Spinal cord (tissue), 10 donors: ENCODE data around the gene ERBB4. TPM values are rescaled to one million over a fixed set of nuclear protein-coding genes. Genes with fewer than 3 reads are reported as not detected.

Experiments
- DNase-seq, 6 donors: peaks; one replicate each; pipeline versions ENCODE4 v3.0.0 to v3.0.0-alpha.2; 2013 to 2015; ENCODE audit warnings: low spot score in 6 of 6, low read depth in 4 of 6
- H3K27ac ChIP-seq: one replicate; pipeline ENCODE4 v1.5.1; 2013; ENCODE audit warnings: low read depth, low read length, control low read depth
- H3K27me3 ChIP-seq: one replicate; pipeline ENCODE4 v1.6.1; 2013; ENCODE audit warnings: low read length; ENCODE audit not compliant: control insufficient read depth, insufficient read depth
- H3K36me3 ChIP-seq: one replicate; pipeline ENCODE4 v1.6.1; 2013; ENCODE audit warnings: low read length; ENCODE audit not compliant: control insufficient read depth, insufficient read depth
- H3K4me1 ChIP-seq: one replicate; pipeline ENCODE4 v1.6.1; 2013; ENCODE audit warnings: low read length; ENCODE audit not compliant: control insufficient read depth, insufficient read depth
- H3K4me3 ChIP-seq: one replicate; pipeline ENCODE4 v1.5.1; 2013; ENCODE audit warnings: low read depth, low read length, control low read depth
- H3K9me3 ChIP-seq: one replicate; pipeline ENCODE4 v1.6.1; 2013; ENCODE audit warnings: low read length; ENCODE audit not compliant: control insufficient read depth, insufficient read depth
- WGBS: methylation state at CpG from one replicate; pipeline ENCODE4 v1.1.5; 2013; ENCODE audit warnings: missing lambda C conversion rate; ENCODE audit not compliant: insufficient coverage; 5-methylcytosine and 5-hydroxymethylcytosine counted together
- polyA plus RNA-seq, 2 donors: library from polyadenylated mRNA; unstranded; fragments of 120-200 nt; gene quantifications; one replicate each; pipeline ENCODE4 v1.2.1, GENCODE V29; 2013; ENCODE audit not compliant: insufficient read length in 2 of 2
- total RNA-seq, 2 donors: library from RNA; depleted of rRNA in 1 of 2; stranded (reverse); fragments of 120-200 nt in 1 of 2; fragments of >200 nt in 1 of 2; gene quantifications; one replicate each; pipeline versions ENCODE4 v1.2.3 to v1.2.4, GENCODE V29; 2013 to 2014
- donor health status: healthy.

Gene ERBB4
- total and polyA plus RNA-seq, 4 donors = 14.4 to 41.7 (median 20.8) TPM

DNA sequence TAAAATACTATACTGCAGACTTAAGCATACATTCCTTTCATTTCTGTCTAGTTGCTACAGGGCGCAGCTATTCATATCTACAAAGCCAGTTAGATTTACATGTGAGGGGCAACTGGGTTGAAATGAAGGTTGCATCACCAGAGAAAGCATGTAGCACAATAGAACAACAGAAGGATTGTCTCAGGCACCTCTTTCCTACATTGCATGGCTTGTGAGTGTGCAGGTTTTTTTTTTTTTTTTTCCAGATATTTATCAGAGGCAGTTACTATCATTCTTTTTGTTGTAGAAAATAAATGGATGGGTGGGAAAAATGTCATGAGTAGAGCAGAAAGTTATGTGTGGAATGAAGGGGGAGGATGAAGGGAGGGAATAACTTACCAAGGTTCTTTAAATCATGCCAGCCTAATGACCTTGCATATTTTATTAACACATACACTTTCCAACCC is 86.8 kb downstream of the ERBB4 start:
- Histone ChIP-seq H3K4me3 (no peak overlapping the region), H3K27me3 (no peaks in the 10 kb centered on the region), H3K36me3 (no peaks in the 10 kb centered on the region), H3K9me3 (no peaks in the 10 kb centered on the region), H3K27ac (no peak overlapping the region), H3K4me1 (no peaks in the 10 kb centered on the region)
- DNase-seq = peak in 1 of 6 donors; percentile 33
- 80% methylated on average over 1 of the region's 1 CpG for whole genome bisulfite sequencing

DNA sequence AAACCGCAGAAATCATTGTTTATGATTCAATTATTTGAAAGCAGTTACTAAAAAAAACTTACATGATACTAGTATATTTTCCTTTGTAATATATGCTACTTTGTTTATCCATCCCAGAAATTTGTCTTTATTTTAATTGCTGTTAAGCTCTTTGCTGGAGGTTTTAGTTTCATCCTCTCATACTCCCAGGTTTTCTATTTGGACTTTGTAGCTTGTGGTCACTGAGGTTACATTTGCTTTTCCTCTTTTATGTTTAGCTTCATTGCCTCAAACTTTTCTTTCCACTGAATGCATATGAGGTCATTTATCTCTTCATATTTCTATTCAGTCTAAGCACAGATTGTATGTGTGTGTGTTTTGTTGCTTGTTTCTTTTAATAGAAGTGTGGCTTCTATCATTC is 89.9 kb downstream of the ERBB4 start:
- H3K27me3 ChIP-seq = no peaks in the 10 kb centered on the region
- no peak overlapping the region for H3K4me3 ChIP-seq
- no peaks in the 10 kb centered on the region for H3K4me1 ChIP-seq
- DNase-seq = peak in 1 of 6 donors; percentile 15
- no CpG with 5 or more reads among the region's 1 CpG for WGBS
- no peaks in the 10 kb centered on the region for H3K36me3 ChIP-seq
- H3K27ac ChIP-seq = no peak overlapping the region
- no peaks in the 10 kb centered on the region for H3K9me3 ChIP-seq

- Histone ChIP-seq H3K27me3 (no peaks in the 10 kb centered on the region), H3K4me3 (no peak overlapping the region), H3K4me1 (no peaks in the 10 kb centered on the region), H3K27ac (no peak overlapping the region), H3K36me3 (no peaks in the 10 kb centered on the region), H3K9me3 (peaks cover 3% of the 10 kb centered on the region)
- DNase-seq = no peak
- WGBS = 100% methylated on average over 1 of the region's 4 CpGs
These were observed 96.8 kb downstream of the ERBB4 start for GRCh38 chr2:212441821-212442220.

DNA sequence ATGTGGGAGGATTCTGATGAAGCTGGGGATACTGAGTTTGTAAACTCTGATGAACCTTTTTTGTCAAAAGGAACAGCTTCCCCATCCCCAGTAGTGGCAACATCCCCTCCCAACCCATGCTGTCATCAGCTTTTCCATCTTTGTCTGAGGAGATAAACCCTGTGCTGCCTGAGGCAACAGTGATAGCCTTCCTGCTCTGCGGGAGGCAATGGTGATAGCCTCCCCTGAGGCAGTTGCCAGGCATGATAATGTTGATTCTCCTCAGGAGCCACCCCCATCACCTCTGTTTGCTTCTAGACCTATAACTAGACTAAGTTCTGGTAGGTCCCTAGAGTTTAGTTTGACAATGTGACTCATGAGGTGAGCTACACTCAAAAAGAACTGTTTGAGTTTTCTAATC is 97.5 kb downstream of the ERBB4 start:
- H3K4me3 ChIP-seq = no peak overlapping the region
- no peaks in the 10 kb centered on the region for H3K4me1 ChIP-seq
- H3K27me3 ChIP-seq = no peaks in the 10 kb centered on the region
- no peaks in the 10 kb centered on the region for H3K36me3 ChIP-seq
- H3K9me3 ChIP-seq = peaks cover 3% of the 10 kb centered on the region
- 100% methylated on average over 1 of the region's 1 CpG for WGBS
- no peak for DNase-seq
- H3K27ac ChIP-seq = no peak overlapping the region

GRCh38 chr2:212428681-212429478 is 109.7 kb downstream of the ERBB4 start:
- Histone ChIP-seq H3K27ac (peak overlapping the region; percentile 58), H3K36me3 (no peaks in the 10 kb centered on the region), H3K4me3 (no peak overlapping the region), H3K27me3 (no peaks in the 10 kb centered on the region), H3K9me3 (no peaks in the 10 kb centered on the region), H3K4me1 (no peaks in the 10 kb centered on the region)
- peak in 2 of 6 donors; percentile 47 to 49 for DNase-seq
- WGBS = no CpG with 5 or more reads among the region's 1 CpG

- H3K4me3 ChIP-seq = no peak overlapping the region
- H3K36me3 ChIP-seq = no peaks in the 10 kb centered on the region
- H3K4me1 ChIP-seq = no peaks in the 10 kb centered on the region
- peak in 2 of 6 donors; percentile 27 to 68 for DNase-seq
- H3K9me3 ChIP-seq = no peaks in the 10 kb centered on the region
- WGBS = 22% methylated on average over 1 of the region's 2 CpGs
- no peaks in the 10 kb centered on the region for H3K27me3 ChIP-seq
- no peak overlapping the region for H3K27ac ChIP-seq
These were observed 111.0 kb downstream of the ERBB4 start for GRCh38 chr2:212427638-212428037.

- 20% methylated on average over 1 of the region's 5 CpGs for WGBS
- no peaks in the 10 kb centered on the region for H3K27me3 ChIP-seq
- no peak overlapping the region for H3K4me3 ChIP-seq
- no peaks in the 10 kb centered on the region for H3K4me1 ChIP-seq
- no peak overlapping the region for H3K27ac ChIP-seq
- H3K36me3 ChIP-seq = no peaks in the 10 kb centered on the region
- no peaks in the 10 kb centered on the region for H3K9me3 ChIP-seq
- DNase-seq = peak in 2 of 6 donors; percentile 51 to 68
These were observed 111.8 kb downstream of the ERBB4 start for GRCh38 chr2:212426637-212427412.

GRCh38 chr2:212424082-212424481 is 114.5 kb downstream of the ERBB4 start:
- no peaks in the 10 kb centered on the region for H3K9me3 ChIP-seq
- H3K36me3 ChIP-seq = no peaks in the 10 kb centered on the region
- no peak for DNase-seq
- H3K4me3 ChIP-seq = no peak overlapping the region
- no peaks in the 10 kb centered on the region for H3K4me1 ChIP-seq
- H3K27ac ChIP-seq = no peak overlapping the region
- H3K27me3 ChIP-seq = no peaks in the 10 kb centered on the region

GRCh38 chr2:212423089-212423488 is 115.5 kb downstream of the ERBB4 start:
- Histone ChIP-seq H3K27me3 (no peaks in the 10 kb centered on the region), H3K4me3 (no peak overlapping the region), H3K36me3 (no peaks in the 10 kb centered on the region), H3K27ac (no peak overlapping the region), H3K9me3 (no peaks in the 10 kb centered on the region), H3K4me1 (no peaks in the 10 kb centered on the region)
- no CpG with 5 or more reads among the region's 1 CpG for WGBS
- DNase-seq = no peak
